Natural killer cell (primary cell): ENCODE measurements around the gene CHID1. TPM values are rescaled to one million over a fixed set of nuclear protein-coding genes. Genes with fewer than 3 reads are reported as not detected.

ENCODE experiments used
- ATAC-seq, 3 donors: fragments of 150-1000 bp in 2 of 3; fragments of 200-7000 bp in 1 of 3; cut with Tn5 transposase; 1 replicate in 1 of 3; 2 replicates in 2 of 3; pipeline ENCODE4 v1.10.0; 2021; ENCODE audit warnings: mild to moderate bottlenecking in 2 of 3, moderate library complexity in 2 of 3
- DNase-seq, 2 donors: peaks; one replicate each; pipeline versions ENCODE4 v3.0.0 to v3.0.0-alpha.2; 2013 to 2021; ENCODE audit warnings: mixed read lengths in 1 of 2
- H3K27ac ChIP-seq: one replicate; pipeline ENCODE4 v1.5.1; 2013; ENCODE audit warnings: mild to moderate bottlenecking, low read length
- H3K27me3 ChIP-seq: one replicate; pipeline ENCODE4 v1.6.1; 2013; ENCODE audit warnings: low read length; ENCODE audit not compliant: control insufficient read depth, insufficient read depth
- H3K36me3 ChIP-seq: one replicate; pipeline ENCODE4 v1.6.1; 2013; ENCODE audit warnings: low read length; ENCODE audit not compliant: control insufficient read depth, insufficient read depth
- H3K4me1 ChIP-seq: one replicate; pipeline ENCODE4 v1.6.1; 2013; ENCODE audit warnings: low read length; ENCODE audit not compliant: control insufficient read depth, insufficient read depth
- H3K4me3 ChIP-seq: one replicate; pipeline ENCODE4 v1.5.1; 2013; ENCODE audit warnings: low read length
- H3K9me3 ChIP-seq: one replicate; pipeline ENCODE4 v1.6.1; 2013; ENCODE audit warnings: low read length; ENCODE audit not compliant: control insufficient read depth, insufficient read depth
- H3K27ac Mint-ChIP-seq, 2 donors: one replicate each; pipeline ENCODE4 v1.8.0; 2022; ENCODE audit warnings: mild to moderate bottlenecking in 2 of 2, mixed read lengths in 2 of 2, moderate library complexity in 1 of 2
- H3K27me3 Mint-ChIP-seq, 2 donors: one replicate each; pipeline ENCODE4 v1.8.0; 2022; ENCODE audit warnings: low read depth in 2 of 2, mixed read lengths in 2 of 2
- H3K36me3 Mint-ChIP-seq: one replicate; pipeline ENCODE4 v1.8.0; 2022; ENCODE audit warnings: mixed read lengths
- H3K4me1 Mint-ChIP-seq, 2 donors: one replicate each; pipeline ENCODE4 v1.8.0; 2022; ENCODE audit warnings: mixed read lengths in 2 of 2
- H3K4me3 Mint-ChIP-seq: one replicate; pipeline ENCODE4 v1.8.0; 2022; ENCODE audit warnings: mild to moderate bottlenecking, moderate library complexity, mixed read lengths
- H3K9me3 Mint-ChIP-seq, 2 donors: one replicate each; pipeline ENCODE4 v1.8.0; 2022; ENCODE audit warnings: mixed read lengths in 2 of 2
- CTCF ChIP-seq: fragments of 200-600 bp; IDR thresholded peaks from one replicate; pipeline ENCODE4 v1.8.0; 2022; ENCODE audit warnings: antibody characterized with exemption
- WGBS: methylation state at CpG from one replicate; pipeline ENCODE4 v1.1.7; 2013; ENCODE audit warnings: missing lambda C conversion rate; ENCODE audit not compliant: insufficient coverage; 5-methylcytosine and 5-hydroxymethylcytosine counted together
- intact Hi-C: fragments of 100-400 bp; cut with micrococcal nuclease; formaldehyde crosslinking; loops from one replicate; pipeline ENCODE4 v1.14.2; 2022
- total RNA-seq, 4 donors: library from RNA; stranded (reverse); fragments of 120-200 nt in 1 of 4; gene quantifications; one replicate each; pipeline versions ENCODE4 v1.2.3 to v1.2.4, GENCODE V29; 2013 to 2022

Gene CHID1
- total RNA-seq, 3 donors from 2014 or later (not counting 1 experiment from before 2014, with no cell fraction given), result 32.6 to 40.3 (median 33.2) TPM

GRCh38 chr11:931385-931784, 20.8 kb upstream of the CHID1 start:
- 50% methylated on average over 3 of the region's 3 CpGs for WGBS
- ATAC-seq, result no peak
- Mint-ChIP-seq H3K4me3 (peak overlapping the region; percentile 14), H3K27ac (peak overlapping the region in 1 of 2 donors; percentile 14), H3K36me3 (no peaks in the 10 kb centered on the region), H3K27me3 (no peaks in the 10 kb centered on the region), H3K4me1 (peaks cover 56 to 58% of the 10 kb centered on the region in 2 donors), H3K9me3 (no peaks in the 10 kb centered on the region)
- intact Hi-C loops, result no loop called here
- Histone ChIP-seq H3K36me3 (no peaks in the 10 kb centered on the region), H3K27ac (no peak overlapping the region), H3K27me3 (no peaks in the 10 kb centered on the region), H3K9me3 (no peaks in the 10 kb centered on the region), H3K4me1 (peaks cover 31% of the 10 kb centered on the region), H3K4me3 (no peak overlapping the region)
- TF ChIP-seq CTCF, result no peak
- DNase-seq, result no peak

GRCh38 chr11:929405-929804, 18.8 kb upstream of the CHID1 start:
- Histone ChIP-seq H3K4me3 (no peak overlapping the region), H3K9me3 (no peaks in the 10 kb centered on the region), H3K27me3 (no peaks in the 10 kb centered on the region), H3K4me1 (peaks cover 38% of the 10 kb centered on the region), H3K27ac (no peak overlapping the region), H3K36me3 (no peaks in the 10 kb centered on the region)
- Mint-ChIP-seq H3K36me3 (no peaks in the 10 kb centered on the region), H3K4me3 (no peak overlapping the region), H3K27me3 (no peaks in the 10 kb centered on the region), H3K4me1 (peaks cover 55 to 59% of the 10 kb centered on the region in 2 donors), H3K27ac (no peak overlapping the region), H3K9me3 (no peaks in the 10 kb centered on the region)
- intact Hi-C loops, result no loop called here
- 98% methylated on average over 11 of the region's 11 CpGs for WGBS
- TF ChIP-seq CTCF, result no peak
- DNase-seq (no peak), ATAC-seq (no peak)

GRCh38 chr11:928786-929185, 18.2 kb upstream of the CHID1 start:
- Histone ChIP-seq H3K36me3 (no peaks in the 10 kb centered on the region), H3K4me3 (no peak overlapping the region), H3K27me3 (no peaks in the 10 kb centered on the region), H3K9me3 (no peaks in the 10 kb centered on the region), H3K27ac (no peak overlapping the region), H3K4me1 (peaks cover 38% of the 10 kb centered on the region)
- ATAC-seq (no peak), DNase-seq (no peak)
- H3K4me3 Mint-ChIP-seq, result peak overlapping the region; percentile 51
- 86% methylated on average over 8 of the region's 8 CpGs for WGBS
- peak overlapping the region; percentile 55 to 80 for H3K27ac Mint-ChIP-seq
- TF ChIP-seq CTCF, result no peak
- H3K4me1 Mint-ChIP-seq, result peaks cover 53 to 57% of the 10 kb centered on the region in 2 donors
- H3K36me3 Mint-ChIP-seq, result no peaks in the 10 kb centered on the region
- intact Hi-C loops, result no loop called here
- no peaks in the 10 kb centered on the region for H3K9me3 Mint-ChIP-seq
- H3K27me3 Mint-ChIP-seq, result no peaks in the 10 kb centered on the region

- DNase-seq (peak in 1 of 2 donors; percentile 69), ATAC-seq (peak in 1 of 3 donors; percentile 26)
- Mint-ChIP-seq H3K4me1 (peaks cover 46 to 48% of the 10 kb centered on the region in 2 donors), H3K27ac (peak overlapping the region; percentile 80 to 83), H3K27me3 (no peaks in the 10 kb centered on the region), H3K4me3 (peak overlapping the region; percentile 49), H3K36me3 (no peaks in the 10 kb centered on the region), H3K9me3 (no peaks in the 10 kb centered on the region)
- intact Hi-C loops, result no loop called here
- no peak overlapping the region for H3K4me3 ChIP-seq
- WGBS, result 32% methylated on average over 4 of the region's 7 CpGs
- H3K27me3 ChIP-seq, result no peaks in the 10 kb centered on the region
- no peaks in the 10 kb centered on the region for H3K9me3 ChIP-seq
- no peaks in the 10 kb centered on the region for H3K36me3 ChIP-seq
- peaks cover 33% of the 10 kb centered on the region for H3K4me1 ChIP-seq
- H3K27ac ChIP-seq, result peak overlapping the region; percentile 4
- TF ChIP-seq CTCF, result no peak
Measured at GRCh38 chr11:927871-928270, 17.3 kb upstream of the CHID1 start.
